ENCODE results near the gene CERS4.
"Not testable (repeated sequence)": the region's sequence is repeated elsewhere in the genome, so short reads cannot be mapped to it uniquely, and the experiment has no call there.

CERS4 gene

DNA sequence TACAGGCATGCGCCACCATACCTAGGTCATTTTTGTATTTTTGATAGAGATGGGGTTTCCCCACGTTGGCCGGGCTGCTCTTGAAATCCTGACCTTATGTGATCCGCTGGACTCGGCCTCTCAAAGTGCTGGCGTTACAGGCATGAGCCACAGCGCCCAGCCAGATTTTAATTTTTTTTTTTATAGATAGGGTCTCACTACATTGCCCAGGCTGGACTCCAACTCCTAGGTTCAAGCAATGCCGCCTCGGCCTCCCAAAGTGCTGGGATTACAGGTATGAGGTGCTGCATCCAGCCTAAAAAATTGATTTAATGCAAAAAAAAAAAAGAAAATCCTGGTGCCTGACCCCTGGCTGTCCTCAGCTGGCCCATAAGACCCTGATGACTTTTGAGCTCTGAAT, 24.9 kb upstream of the CERS4 start:
- Histone ChIP-seq H3K27ac (ENCODE audit: insufficient read depth in 1 of 2, low read depth in 1 of 2, low read length in 2 of 2, poor library complexity in 1 of 2, severe bottlenecking in 2 of 2) (no peak overlapping the region), H3K36me3 (ENCODE audit: control insufficient read depth in 4 of 4, insufficient read depth in 4 of 4, low read length in 3 of 4) (no peaks in the 10 kb centered on the region), H3K27me3 (replicated peaks in 2 of 5; ENCODE audit: control insufficient read depth in 4 of 5, insufficient read depth in 5 of 5, low read length in 4 of 5) (no peaks in the 10 kb centered on the region), H3K4me3 (ENCODE audit: control insufficient read depth in 1 of 7, extremely low read depth in 1 of 7, insufficient read depth in 4 of 7, low read depth in 2 of 7, low read length in 6 of 7) (no peak overlapping the region), H3K4me1 (ENCODE audit: control extremely low read depth in 1 of 4, control insufficient read depth in 4 of 4, insufficient read depth in 4 of 4, low read length in 3 of 4) (peaks cover 0 to 6% (median 5%) of the 10 kb centered on the region in 4 experiments), H3K9me3 (ENCODE audit: control extremely low read depth in 1 of 5, control insufficient read depth in 4 of 5, insufficient read depth in 2 of 5, low read depth in 1 of 5, low read length in 4 of 5) (no peaks in the 10 kb centered on the region)
- no peak for DNase-seq
- POLR2A ChIA-PET: no interaction called here
- CTCF ChIA-PET: interaction anchor here (0.6 to 1.4 kb wide), 5 partner anchors 8 to 486 kb away, joined by 3 to 5 read pairs (median 3); no protein-coding TSS in a partner anchor
- whole genome bisulfite sequencing (ENCODE audit: insufficient coverage): 97% methylated on average over 9 of the region's 9 CpGs

DNA sequence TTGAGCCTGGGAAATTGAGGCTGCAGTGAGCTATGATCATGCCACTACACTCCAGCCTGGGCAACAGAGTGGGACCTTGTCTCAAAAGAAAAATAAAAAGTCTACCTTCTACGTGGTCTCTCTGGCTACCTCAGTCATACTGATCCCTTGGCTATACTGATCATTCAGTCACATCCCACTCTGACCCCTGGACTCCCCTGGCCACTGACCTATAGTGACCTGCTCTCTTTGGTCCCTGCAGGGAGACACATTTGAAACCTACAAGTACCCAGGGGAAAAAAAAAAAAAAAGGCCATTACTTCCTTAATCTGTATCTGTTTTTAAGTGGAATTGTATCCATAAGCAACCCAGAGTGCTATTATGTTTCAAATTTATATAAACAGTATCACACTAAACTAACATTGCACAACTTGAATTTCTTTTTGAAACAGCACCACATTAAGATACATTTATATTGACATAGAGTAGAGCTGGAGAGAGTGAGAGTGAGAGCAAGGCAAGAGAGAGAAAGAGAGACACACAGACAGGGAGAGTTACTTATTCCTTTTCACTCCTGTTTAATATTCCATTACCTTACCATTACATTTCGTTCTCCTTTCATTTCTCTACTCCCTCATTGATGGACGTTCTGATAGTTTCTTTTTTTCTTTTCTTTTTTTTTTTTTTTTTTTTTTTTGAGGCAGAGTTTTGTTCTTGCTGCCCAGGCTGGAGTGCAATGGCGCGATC, 23.7 kb upstream of the CERS4 start:
- H3K4me1 ChIP-seq (ENCODE audit: control extremely low read depth in 1 of 4, control insufficient read depth in 4 of 4, insufficient read depth in 4 of 4, low read length in 3 of 4): peaks cover 0 to 6% (median 5%) of the 10 kb centered on the region in 4 experiments
- ChIA-PET POLR2A (no interaction called here), CTCF (interaction anchor here (1.1 to 1.4 kb wide), 3 partner anchors 9 to 210 kb away, joined by 3 to 5 read pairs (median 4); no protein-coding TSS in a partner anchor)
- H3K9me3 ChIP-seq (ENCODE audit: control extremely low read depth in 1 of 5, control insufficient read depth in 4 of 5, insufficient read depth in 2 of 5, low read depth in 1 of 5, low read length in 4 of 5): no peaks in the 10 kb centered on the region
- DNase-seq: no peak
- no peaks in the 10 kb centered on the region for H3K27me3 ChIP-seq (replicated peaks in 2 of 5; ENCODE audit: control insufficient read depth in 4 of 5, insufficient read depth in 5 of 5, low read length in 4 of 5)
- 92% methylated on average over 1 of the region's 5 CpGs for WGBS (ENCODE audit: insufficient coverage)
- no peak overlapping the region for H3K4me3 ChIP-seq (ENCODE audit: control insufficient read depth in 1 of 7, extremely low read depth in 1 of 7, insufficient read depth in 4 of 7, low read depth in 2 of 7, low read length in 6 of 7)
- H3K36me3 ChIP-seq (ENCODE audit: control insufficient read depth in 4 of 4, insufficient read depth in 4 of 4, low read length in 3 of 4): no peaks in the 10 kb centered on the region
- no peak overlapping the region for H3K27ac ChIP-seq (ENCODE audit: insufficient read depth in 1 of 2, low read depth in 1 of 2, low read length in 2 of 2, poor library complexity in 1 of 2, severe bottlenecking in 2 of 2)

DNA sequence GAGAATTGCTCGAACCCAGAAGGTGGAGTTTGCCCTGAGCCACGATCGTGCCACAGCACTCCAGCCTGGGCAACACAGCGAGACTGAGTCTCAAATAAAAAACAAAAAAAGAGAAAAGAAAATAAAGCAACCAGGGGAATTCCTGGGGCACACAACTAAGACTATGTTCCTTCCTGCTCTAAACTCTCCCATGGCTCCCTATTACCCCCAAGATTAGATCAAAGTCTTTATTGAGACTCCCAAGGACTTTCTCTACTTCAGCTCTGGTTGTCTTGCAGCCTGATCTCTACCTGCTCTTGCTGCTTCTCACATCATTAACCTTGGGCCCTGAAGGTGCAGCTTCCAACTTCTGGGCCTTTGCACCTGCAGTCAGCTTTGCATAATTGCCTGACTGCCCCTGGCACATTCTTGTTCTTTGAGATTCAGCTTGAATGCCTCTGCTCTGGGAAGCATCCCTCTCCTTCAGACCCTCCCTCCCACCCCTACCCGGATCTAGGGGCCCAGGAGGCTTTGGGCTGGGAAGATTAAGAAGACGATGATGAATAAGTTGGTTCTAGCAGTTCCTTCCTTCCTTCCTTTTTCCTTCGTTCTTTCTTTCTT, 16.8 kb upstream of the CERS4 start:
- 100% methylated on average over 4 of the region's 7 CpGs for WGBS (ENCODE audit: insufficient coverage)
- no peak overlapping the region for H3K4me3 ChIP-seq (ENCODE audit: control insufficient read depth in 1 of 7, extremely low read depth in 1 of 7, insufficient read depth in 4 of 7, low read depth in 2 of 7, low read length in 6 of 7)
- H3K4me1 ChIP-seq (ENCODE audit: control extremely low read depth in 1 of 4, control insufficient read depth in 4 of 4, insufficient read depth in 4 of 4, low read length in 3 of 4): peaks cover 3 to 41% (median 33%) of the 10 kb centered on the region in 4 experiments
- no peaks in the 10 kb centered on the region for H3K36me3 ChIP-seq (ENCODE audit: control insufficient read depth in 4 of 4, insufficient read depth in 4 of 4, low read length in 3 of 4)
- H3K27me3 ChIP-seq (replicated peaks in 2 of 5; ENCODE audit: control insufficient read depth in 4 of 5, insufficient read depth in 5 of 5, low read length in 4 of 5): no peaks in the 10 kb centered on the region
- no peak overlapping the region for H3K27ac ChIP-seq (ENCODE audit: insufficient read depth in 1 of 2, low read depth in 1 of 2, low read length in 2 of 2, poor library complexity in 1 of 2, severe bottlenecking in 2 of 2)
- DNase-seq: no peak
- ChIA-PET CTCF (no interaction called here), POLR2A (no interaction called here)
- no peaks in the 10 kb centered on the region for H3K9me3 ChIP-seq (ENCODE audit: control extremely low read depth in 1 of 5, control insufficient read depth in 4 of 5, insufficient read depth in 2 of 5, low read depth in 1 of 5, low read length in 4 of 5)

DNA sequence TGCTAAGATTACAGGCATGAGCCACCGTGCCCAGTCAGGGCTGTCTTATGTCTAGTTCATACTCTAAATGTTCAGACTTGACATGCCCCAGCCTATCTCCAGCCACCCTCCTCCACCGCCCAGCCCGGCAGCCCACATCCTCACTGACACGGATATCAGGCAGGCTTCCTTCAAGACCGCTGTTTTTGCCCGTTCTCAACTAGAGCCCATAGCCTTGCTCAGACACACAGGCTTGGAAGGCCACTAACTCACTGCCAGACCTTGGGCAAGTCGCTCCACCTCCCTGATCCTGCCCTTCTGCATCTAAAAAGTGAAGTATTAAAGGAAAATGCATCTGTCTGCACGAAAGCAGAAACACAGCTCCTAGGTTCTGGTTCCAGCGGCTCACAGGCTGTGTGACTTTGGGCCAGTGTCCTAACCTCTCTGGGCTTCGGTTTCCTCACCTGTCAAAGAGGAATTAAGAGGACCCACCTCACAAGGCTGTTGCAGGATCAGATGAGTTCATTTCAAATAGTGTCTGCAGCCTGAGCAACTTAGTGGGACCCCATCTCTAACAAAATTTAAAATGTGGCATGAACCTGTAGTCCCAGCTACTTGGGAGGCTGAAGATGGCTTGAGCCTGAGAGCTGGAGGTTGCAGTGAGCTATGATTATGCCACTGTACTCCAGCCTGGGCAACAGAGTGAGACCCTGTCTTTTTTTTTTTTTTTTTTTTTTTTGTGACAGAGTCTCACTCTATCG, 14.5 kb upstream of the CERS4 start:
- H3K27ac ChIP-seq (ENCODE audit: insufficient read depth in 1 of 2, low read depth in 1 of 2, low read length in 2 of 2, poor library complexity in 1 of 2, severe bottlenecking in 2 of 2): peak overlapping the region in 1 of 2 experiments; percentile 49
- DNase-seq: peak; percentile 39 to 88 (median 82)
- no peaks in the 10 kb centered on the region for H3K9me3 ChIP-seq (ENCODE audit: control extremely low read depth in 1 of 5, control insufficient read depth in 4 of 5, insufficient read depth in 2 of 5, low read depth in 1 of 5, low read length in 4 of 5)
- CTCF ChIA-PET: interaction anchor here (0.6 to 1.1 kb wide), 2 partner anchors 12 to 15 kb away, joined by 3 read pairs; partner anchors contain the start of gene CERS4
- no peaks in the 10 kb centered on the region for H3K27me3 ChIP-seq (replicated peaks in 2 of 5; ENCODE audit: control insufficient read depth in 4 of 5, insufficient read depth in 5 of 5, low read length in 4 of 5)
- peak overlapping the region in 4 of 7 experiments; percentile 23 to 50 (median 46) for H3K4me3 ChIP-seq (ENCODE audit: control insufficient read depth in 1 of 7, extremely low read depth in 1 of 7, insufficient read depth in 4 of 7, low read depth in 2 of 7, low read length in 6 of 7)
- no peaks in the 10 kb centered on the region for H3K36me3 ChIP-seq (ENCODE audit: control insufficient read depth in 4 of 4, insufficient read depth in 4 of 4, low read length in 3 of 4)
- POLR2A ChIA-PET: interaction anchor here (0.9 kb wide), 1 partner anchor 15 kb away, joined by 4 read pairs; the partner anchor contains the start of gene CERS4
- peaks cover 3 to 46% (median 33%) of the 10 kb centered on the region in 4 experiments for H3K4me1 ChIP-seq (ENCODE audit: control extremely low read depth in 1 of 4, control insufficient read depth in 4 of 4, insufficient read depth in 4 of 4, low read length in 3 of 4)
- 22% methylated on average over 9 of the region's 11 CpGs for WGBS (ENCODE audit: insufficient coverage)

GRCh38 chr19:8196271-8196927, 12.8 kb upstream of the CERS4 start:
- ChIA-PET POLR2A (no interaction called here), CTCF (no interaction called here)
- H3K4me3 ChIP-seq (ENCODE audit: control insufficient read depth in 1 of 7, extremely low read depth in 1 of 7, insufficient read depth in 4 of 7, low read depth in 2 of 7, low read length in 6 of 7): peak overlapping the region in 1 of 7 experiments; percentile 17
- no peaks in the 10 kb centered on the region for H3K36me3 ChIP-seq (ENCODE audit: control insufficient read depth in 4 of 4, insufficient read depth in 4 of 4, low read length in 3 of 4)
- no peaks in the 10 kb centered on the region for H3K9me3 ChIP-seq (ENCODE audit: control extremely low read depth in 1 of 5, control insufficient read depth in 4 of 5, insufficient read depth in 2 of 5, low read depth in 1 of 5, low read length in 4 of 5)
- 33% methylated on average over 4 of the region's 10 CpGs for WGBS (ENCODE audit: insufficient coverage)
- peaks cover 3 to 46% (median 33%) of the 10 kb centered on the region in 4 experiments for H3K4me1 ChIP-seq (ENCODE audit: control extremely low read depth in 1 of 4, control insufficient read depth in 4 of 4, insufficient read depth in 4 of 4, low read length in 3 of 4)
- DNase-seq: peak in 2 of 3 donors; percentile 40 to 56
- H3K27ac ChIP-seq (ENCODE audit: insufficient read depth in 1 of 2, low read depth in 1 of 2, low read length in 2 of 2, poor library complexity in 1 of 2, severe bottlenecking in 2 of 2): no peak overlapping the region
- H3K27me3 ChIP-seq (replicated peaks in 2 of 5; ENCODE audit: control insufficient read depth in 4 of 5, insufficient read depth in 5 of 5, low read length in 4 of 5): no peaks in the 10 kb centered on the region

DNA sequence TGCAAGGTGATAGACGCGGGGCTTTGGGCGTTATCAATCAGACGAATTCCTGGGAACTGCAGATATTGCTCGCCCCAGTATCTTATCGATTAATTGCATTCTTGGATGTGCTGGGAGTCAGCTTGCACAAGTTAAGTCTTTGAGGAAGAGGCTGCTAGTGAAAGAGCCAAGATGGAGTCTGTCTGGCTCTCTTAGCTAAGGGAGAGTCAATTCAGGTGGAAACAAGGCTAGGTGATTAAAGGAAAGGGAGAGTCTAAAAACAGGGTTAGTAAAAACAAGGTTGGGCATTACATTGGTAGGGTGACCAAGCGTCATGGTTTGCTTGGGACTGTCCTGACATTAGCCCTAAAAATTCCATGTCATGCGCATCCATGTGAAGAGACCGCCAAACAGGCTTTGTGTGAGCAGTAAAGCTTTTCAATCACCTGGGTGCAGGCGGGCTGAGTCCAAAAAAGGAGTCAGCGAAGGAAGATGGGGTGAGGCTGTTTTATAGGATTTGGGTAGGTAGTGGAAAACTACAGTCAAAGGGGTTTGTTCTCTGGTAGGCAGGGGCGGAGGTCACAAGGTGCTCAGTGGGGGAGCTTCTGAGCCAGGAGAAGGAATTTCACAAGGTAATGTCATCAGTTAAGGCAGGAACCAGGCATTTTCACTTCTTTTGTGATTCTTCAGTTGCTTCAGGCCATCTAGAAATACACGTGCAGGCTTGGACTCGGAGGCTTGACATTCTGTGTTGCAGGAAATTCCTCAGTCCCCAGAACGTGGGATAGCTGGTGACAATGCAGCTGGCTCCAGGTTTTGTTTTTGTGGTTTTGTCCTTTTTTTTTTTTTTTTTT, 5.7 kb upstream of the CERS4 start:
- H3K4me3 ChIP-seq (ENCODE audit: control insufficient read depth in 1 of 7, extremely low read depth in 1 of 7, insufficient read depth in 4 of 7, low read depth in 2 of 7, low read length in 6 of 7); H3K27ac ChIP-seq (ENCODE audit: insufficient read depth in 1 of 2, low read depth in 1 of 2, low read length in 2 of 2, poor library complexity in 1 of 2, severe bottlenecking in 2 of 2); DNase-seq; POLR2A ChIA-PET; CTCF ChIA-PET; H3K9me3 ChIP-seq (ENCODE audit: control extremely low read depth in 1 of 5, control insufficient read depth in 4 of 5, insufficient read depth in 2 of 5, low read depth in 1 of 5, low read length in 4 of 5); H3K36me3 ChIP-seq (ENCODE audit: control insufficient read depth in 4 of 4, insufficient read depth in 4 of 4, low read length in 3 of 4); H3K27me3 ChIP-seq (replicated peaks in 2 of 5; ENCODE audit: control insufficient read depth in 4 of 5, insufficient read depth in 5 of 5, low read length in 4 of 5): not testable (repeated sequence)
- peaks cover 0 to 13% (median 3%) of the 10 kb centered on the region in 4 experiments for H3K4me1 ChIP-seq (ENCODE audit: control extremely low read depth in 1 of 4, control insufficient read depth in 4 of 4, insufficient read depth in 4 of 4, low read length in 3 of 4)
- WGBS (ENCODE audit: insufficient coverage): 84% methylated on average over 15 of the region's 15 CpGs
